Stimulated activated CD4-positive, alpha-beta T cell treated with anti-CD3 and anti-CD28 coated beads, TNF-alpha, amount 100 ng/mL, for 1 hour (primary cell): ENCODE results near the gene GALNT11.
"Not testable (repeated sequence)": the region's sequence is repeated elsewhere in the genome, so short reads cannot be mapped to it uniquely, and the experiment has no call there.

Experiments
- DNase-seq, 3 donors: peaks; one replicate each; pipeline ENCODE4 v3.0.0-alpha.2; 2020; ENCODE audit warnings: low read depth in 3 of 3, low spot score in 1 of 3

The GALNT11 gene

DNA sequence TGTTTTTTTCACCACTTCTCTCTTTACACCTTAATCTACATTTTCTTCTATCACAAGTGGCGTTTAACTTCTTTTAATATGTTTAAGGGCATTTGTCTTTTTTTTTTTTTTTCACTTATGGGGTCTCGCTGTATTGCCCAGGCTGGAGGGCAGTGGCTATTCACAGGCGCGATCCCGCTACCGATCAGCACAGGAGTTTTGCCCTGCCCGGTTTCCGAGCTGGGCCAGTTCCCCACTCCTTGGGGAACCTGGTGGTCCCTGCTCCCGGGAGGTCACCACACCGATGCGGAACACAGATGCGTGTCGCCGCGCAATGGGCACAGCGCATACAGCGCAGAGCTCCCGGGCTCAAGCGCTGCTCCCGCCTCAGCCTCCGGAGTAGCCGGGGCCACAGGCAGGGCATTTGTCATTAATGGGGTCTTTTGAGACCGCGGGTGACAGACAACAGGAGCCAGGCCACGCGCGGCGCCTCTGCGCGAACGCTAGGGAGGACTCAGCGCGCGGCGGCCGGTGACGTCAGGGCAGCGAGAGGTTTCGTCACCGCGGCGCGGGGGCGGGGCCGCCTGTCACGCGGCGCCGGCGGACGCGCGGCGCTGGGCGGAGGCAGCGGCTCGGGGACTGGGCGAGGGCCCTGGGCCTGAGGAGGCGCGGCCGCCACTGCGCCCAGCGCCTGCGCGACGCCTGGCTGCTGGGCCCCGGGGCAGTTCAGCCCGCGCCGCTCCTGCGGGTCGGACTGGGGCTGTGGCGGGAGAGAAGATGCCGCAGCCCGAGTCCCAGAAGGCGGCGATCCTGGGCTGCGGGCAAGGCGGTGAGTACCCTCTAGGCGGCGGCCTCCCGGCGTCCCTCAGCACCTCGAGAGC, at the start of gene GALNT11:
TSS of gene GALNT11 (plus strand) at position 598 of the 860 bp plus-strand sequence. CDS start 68,554 bp downstream, outside the sequence.
- peak; percentile 47 to 83 (median 65) for DNase-seq

DNA sequence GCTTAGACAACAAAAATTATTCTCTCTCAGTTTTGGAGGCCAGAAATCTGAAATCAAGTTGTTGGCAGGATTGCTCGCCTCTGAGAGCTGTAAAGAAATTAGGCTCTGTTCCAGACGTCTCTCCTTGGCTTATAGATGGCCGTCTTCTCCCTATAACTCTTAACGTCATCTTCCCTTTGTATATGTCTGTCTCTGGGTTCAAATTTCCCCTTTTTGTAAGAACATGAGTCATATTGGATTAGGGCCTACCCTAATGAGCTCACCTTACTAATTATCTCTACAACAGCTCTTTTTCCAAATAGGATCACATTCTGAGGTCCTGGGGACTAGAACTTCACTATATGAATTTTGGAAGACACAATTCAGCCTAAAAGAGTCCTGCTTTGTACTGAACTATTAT, 46.9 kb upstream of the GALNT11 start:
- no peak for DNase-seq

DNA sequence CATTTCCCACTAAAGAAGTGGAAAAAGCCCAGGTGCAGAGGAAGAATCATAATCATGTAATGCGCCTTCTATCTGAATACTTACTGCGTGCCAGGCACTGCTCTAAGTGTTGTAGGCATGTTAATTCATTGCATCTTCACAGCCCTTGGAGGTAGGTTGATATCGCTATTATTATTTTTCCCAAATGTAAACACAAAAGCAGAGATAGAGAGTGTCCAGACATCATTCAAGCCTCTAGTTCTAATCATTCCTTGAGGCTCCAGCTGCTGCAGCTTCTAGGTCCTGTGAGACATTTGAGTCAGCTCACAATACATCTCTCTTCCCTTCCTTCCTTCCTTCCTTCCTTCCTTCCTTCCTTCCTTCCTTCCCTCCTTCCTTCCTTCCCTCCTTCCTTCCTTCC, 44.3 kb upstream of the GALNT11 start:
- DNase-seq = no peak

DNA sequence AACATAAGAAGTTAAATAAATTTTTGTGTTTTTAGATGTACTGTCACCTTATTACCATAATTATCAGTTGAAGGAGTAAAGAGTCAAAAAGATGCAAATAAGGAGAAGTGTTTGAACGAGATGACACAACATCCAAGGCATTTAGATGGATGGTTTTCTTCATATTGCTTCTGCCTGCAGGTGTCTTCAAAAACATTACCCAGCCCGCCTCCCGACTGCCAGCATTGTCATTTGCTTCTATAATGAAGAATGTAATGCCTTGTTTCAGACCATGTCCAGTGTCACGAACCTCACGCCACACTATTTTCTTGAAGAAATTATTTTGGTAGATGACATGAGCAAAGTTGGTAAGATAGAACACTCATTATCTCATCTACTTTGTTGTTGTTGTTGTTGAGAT, 42.7 kb upstream of the GALNT11 start:
- DNase-seq = no peak

DNA sequence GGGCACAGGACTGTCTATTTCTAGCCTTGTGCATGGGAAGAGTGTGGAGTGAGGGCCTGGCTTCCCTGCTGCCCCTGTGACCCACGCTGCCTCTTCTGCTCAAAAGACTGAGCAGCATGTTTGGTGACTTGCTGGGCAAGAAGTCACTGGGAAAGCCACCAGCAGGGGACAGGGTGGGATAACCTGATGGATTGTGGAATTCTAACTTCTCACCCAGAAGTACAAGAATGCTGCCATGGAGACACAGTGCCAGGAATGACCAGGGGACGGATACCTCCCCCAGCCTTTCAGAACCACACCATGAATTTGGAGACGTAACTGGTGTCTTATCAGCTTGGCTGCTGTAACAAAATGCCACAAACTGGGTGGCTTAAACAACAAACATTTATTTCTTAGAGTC, 40.9 kb upstream of the GALNT11 start:
- no peak for DNase-seq

DNA sequence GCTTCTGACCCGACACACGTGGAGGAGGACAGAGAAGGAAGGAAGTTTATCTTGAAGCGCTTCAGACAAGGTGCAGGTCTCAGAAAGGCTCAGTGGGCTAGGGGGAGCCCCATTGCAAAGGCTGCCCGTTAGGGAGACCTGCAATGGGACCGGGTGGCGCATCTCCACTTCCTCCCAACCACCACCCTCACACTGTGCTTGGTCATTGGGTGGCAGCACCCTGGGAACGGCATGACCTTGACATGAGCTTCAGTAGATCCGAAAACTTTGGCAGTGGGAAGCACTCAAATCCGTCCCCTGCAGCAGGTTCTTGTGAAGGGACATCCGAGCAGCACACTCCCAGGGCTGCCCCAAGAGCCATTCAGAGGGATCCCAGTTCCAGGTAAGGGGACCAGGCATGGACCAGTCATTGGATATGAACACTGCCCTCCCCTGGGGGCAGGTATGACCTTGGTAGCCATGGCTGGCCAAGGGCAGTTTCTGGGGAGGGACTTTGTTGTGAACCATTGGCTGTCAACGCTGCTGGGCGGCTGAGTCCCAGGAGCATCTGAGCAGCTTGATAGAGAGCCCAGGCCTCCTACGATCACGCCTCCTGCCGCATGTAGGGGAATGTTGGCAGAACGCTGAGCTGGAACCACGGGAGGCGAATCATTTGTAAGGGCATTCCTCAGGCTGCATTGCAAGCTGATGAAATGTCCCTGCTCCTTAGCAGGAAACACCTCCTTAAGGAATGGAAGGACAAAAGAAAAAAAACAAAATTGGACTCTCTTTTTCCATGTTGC, 37.5 kb upstream of the GALNT11 start:
- no peak for DNase-seq

DNA sequence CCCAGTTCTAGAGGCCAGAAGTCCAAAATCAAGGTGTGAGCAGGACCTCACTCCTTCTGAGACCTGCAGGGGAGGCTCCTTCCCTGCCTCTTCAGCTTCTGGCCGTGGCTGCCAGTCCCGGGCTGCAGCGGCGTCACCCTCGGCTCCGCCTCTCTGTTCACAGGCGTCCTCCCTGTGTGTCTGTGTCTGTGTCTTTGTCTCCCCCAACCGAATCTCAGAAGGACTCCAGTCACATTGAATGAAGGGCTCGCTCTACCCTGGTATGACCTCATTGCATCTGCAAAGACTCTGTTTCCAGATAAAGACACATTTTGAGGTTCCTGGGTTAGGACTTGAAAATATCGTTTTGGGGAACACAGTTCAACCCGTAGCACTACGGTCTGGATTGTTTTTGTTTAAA, 33.1 kb upstream of the GALNT11 start:
- DNase-seq = peak in 2 of 3 donors; percentile 2 to 3

DNA sequence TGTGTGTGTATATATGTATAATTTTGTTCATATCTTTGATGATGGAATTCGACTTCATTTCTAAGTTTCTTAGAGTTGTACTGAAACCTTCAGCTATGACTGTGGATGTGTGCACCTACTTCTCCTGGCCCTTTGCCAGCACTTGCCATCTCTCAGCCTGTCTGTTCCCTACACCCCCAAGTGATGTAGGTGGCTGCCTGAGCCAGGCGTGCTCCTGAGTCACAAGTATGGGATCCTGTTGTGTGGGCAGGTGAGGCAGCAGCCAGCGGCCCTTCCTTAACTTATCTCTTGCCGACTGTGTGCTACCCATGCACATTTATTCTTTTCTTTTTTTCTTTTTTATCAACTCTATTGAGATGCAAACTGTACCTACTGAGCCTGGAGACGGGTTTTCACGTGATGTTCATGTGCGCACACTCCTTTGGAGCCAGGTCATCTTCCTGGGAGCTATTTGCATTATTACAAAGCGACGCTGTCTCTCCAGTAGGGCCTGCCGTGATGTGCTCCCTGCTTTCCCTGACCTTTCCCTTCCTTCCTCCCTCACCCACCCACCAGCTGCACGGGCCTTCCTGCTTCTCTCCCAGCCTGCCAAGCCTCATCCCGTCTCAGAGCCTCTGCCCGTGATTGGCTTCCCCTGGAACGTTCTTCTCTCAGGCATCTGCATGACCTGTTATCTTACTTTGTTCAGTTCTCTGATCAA, 31.3 kb upstream of the GALNT11 start:
- DNase-seq = peak in 1 of 3 donors; percentile 7

DNA sequence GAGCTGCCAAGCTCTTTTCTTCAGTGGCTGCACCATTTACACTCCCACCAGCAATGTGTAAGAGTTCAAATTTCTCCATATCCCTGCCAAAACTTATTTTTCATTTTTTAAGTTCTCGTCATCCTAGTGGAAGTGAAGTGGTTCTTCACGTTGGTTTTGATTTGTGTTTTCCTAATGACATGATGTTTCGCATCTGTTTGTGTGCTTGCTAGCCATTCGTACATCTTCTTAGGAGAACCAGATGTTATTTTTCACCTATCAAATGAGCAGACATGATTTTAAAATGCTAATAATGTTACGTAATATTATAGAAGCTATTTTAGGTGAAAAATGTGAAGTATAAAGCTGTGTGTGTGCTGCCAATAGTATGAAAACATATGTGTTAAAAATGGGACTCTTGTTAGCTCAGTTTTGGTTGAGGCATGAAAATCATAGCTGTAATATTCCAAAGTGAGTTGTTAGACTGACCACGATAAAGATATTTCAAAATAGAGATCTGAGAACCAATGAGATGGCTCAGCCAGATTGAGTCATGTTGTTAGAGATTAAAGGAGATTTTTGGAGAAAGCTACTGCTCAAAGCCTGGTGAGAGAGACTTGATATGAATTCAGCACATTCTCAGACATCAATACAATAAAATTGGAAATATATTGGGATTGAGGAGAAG, 25.9 kb upstream of the GALNT11 start:
- DNase-seq = no peak

DNA sequence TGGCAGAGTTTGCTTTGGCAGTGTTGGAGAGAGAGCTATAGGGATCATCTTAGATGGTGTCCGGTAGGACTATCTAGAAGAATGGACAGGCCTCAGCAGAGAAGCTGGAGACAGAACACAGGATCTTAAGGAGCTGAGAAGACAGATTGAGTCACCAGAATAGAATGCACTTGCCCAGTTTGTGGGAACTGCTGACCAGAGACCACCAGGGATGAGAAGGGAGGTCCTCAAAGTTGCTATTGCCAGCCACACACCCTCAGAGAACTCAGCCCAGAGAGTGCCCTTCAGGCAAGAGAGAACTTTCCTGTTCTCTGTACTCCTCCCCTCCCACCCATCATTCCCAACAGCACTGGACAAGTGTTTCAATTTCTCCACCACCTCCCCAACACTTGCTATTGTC, 25.3 kb upstream of the GALNT11 start:
- no peak for DNase-seq

DNA sequence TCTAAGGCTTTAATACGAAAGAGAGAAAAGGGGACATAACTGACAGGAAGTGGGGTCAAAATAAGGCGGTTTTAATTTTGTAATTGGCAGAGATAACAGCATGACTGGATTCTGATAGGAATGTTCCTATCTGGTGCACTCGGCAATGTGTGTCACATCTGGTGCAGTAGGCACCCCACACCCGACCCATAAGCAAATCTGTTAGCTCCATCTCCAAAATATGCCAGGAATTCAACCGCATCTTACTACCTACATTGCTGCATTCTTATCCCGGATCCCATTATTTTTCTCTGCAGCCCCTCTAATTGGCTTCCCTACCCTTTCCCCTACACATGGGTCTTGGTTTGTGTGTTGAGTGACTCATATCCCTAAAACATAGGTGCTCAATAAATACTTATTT, 19.1 kb upstream of the GALNT11 start:
- no peak for DNase-seq

DNA sequence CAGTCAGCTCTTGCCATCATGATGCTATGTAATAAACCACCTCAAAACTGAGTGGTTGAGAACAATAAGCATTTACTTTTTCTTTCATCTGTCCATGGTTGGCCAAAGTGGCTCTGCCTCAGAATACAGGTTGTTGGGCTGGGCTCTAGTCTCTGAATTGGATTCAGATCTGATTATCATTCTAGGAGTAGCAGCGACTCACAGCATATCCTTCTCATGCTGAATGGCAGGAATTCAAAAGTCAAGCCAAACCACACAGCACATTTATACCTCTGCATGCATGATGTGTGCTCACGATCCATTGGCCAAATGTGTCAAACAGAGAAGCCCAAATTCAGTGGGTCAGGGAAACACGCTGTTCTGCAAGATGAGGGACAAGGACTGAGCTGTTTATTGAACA, 13.6 kb upstream of the GALNT11 start:
- no peak for DNase-seq

DNA sequence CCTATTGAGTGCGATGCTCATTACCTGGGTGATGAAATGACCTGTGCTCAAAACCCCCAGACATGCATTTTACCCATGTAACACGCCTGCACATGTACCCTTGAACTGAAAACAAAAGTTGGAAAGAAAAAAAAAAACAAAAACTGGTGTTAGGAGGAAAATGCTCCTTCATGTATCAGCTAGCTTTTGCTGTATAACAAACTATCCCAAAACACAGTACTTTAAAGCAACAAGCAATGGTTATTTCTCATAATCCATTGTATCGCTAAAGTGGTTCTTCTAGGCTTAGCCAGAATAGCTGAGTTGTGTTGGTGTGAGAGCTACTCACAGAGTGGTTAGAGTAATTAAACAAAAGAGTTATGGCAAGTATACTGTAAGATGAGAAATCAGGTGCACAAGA, 12.2 kb upstream of the GALNT11 start:
- no peak for DNase-seq

DNA sequence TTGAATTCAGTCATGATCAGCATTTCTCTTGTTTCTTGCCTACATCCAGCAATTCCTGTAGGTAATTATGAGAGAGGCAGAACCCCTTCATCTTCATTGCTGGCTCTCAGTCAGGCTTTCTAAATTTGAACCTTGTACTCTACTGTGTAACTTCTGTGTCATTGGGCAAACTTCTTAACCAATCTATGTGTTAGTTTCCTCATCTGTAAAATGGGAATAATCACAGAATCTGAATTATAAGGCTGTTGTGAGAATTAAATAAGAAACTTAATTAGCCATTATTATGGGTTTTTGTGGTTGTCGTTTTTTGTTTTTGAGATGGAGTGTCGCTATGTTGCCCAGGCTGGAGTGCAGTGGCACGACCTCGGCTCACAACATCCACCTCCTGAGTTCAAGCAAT, 11.5 kb upstream of the GALNT11 start:
- no peak for DNase-seq

DNA sequence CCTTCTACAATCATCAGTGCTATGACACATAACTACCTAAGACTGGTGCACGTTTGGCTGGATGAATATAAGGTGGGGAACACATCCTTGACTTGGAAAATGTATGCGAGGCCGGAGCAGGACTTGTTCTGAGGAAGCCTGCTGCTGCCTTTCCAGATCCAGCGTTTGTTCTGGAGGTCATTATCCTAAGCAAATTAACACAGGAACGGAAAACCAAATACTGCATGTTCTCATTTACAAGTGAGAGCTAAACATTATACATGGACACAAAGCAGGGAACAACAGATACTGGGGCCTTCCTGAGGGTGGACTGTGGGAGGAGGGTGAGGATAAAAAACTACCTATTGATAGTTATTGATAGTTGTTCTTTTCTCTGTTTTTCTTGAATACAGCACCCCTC, 10.8 kb upstream of the GALNT11 start:
- DNase-seq = no peak

DNA sequence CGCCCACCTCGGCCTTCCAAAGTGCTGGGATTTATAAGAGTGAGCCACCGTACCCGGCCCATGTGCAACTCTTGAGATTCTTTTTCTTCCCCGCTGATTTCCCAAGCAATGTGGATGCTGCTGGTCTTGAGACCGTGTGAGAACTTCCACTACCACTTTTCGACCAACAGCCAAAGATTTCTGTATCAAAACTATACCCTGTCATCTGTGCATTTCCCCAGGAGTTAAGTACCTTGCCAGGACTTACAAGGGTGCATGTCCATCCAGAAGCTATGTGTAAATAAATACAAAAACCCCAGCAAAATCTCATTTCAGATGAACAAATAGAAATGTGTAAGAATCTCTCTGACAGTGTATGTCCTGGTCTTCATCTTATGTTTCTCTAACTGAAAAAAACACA, 9.9 kb upstream of the GALNT11 start:
- no peak for DNase-seq

DNA sequence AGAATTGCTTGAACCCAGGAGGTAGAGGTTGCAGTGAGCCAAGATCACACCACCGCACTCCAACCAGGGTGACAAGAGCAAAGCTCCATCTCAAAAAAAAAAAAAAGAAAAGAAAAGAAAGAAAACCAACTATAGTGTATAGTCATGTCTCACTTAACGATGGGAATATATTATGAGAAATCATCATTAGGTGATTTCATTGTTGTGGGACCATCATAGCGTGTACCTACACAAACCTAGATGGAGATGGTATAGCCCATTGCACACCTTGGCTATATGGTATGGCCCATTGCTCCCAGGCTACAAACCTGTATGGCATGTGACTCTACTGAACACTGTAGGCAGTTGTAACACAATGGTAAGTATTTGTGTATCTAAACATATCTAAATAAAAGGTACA, 8.5 kb upstream of the GALNT11 start:
- no peak for DNase-seq

DNA sequence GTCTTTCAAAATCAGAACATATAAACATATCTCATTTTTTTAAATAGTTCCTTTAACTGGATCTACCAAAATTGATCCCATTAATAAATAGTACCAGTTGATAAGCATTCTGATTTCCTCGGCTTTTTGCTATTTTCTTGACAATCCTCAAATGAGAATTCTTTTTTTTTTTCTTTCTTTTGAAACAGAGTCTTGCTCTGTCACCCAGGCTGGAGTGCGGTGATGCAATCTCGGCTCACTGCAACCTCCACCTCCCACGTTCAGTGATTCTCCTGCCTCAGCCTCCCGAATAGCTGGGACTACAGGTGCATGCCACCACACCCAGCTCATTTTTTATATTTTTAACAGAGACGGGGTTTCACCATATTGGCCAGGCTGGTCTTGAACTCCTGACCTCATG, 7.8 kb upstream of the GALNT11 start:
- not testable (repeated sequence) for DNase-seq

DNA sequence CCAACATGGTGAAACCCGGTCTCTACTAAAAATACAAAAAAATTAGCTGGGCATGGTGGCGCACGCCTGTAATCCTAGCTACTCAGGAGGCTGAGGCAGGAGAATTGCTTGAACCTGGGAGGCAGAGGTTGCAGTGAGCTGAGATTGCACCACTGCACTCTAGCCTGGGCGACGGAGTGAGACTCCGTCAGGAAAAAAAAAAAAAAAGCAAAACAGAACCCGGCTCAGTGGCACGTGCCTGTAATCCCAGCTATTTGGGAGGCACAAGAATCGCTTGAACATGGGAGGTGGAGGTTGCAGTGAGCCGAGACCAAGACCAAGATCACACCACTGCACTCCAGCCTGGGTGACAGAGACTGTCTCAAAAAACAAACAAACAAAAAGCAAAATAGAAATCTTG, 3.7 kb upstream of the GALNT11 start:
- DNase-seq = not testable (repeated sequence)

DNA sequence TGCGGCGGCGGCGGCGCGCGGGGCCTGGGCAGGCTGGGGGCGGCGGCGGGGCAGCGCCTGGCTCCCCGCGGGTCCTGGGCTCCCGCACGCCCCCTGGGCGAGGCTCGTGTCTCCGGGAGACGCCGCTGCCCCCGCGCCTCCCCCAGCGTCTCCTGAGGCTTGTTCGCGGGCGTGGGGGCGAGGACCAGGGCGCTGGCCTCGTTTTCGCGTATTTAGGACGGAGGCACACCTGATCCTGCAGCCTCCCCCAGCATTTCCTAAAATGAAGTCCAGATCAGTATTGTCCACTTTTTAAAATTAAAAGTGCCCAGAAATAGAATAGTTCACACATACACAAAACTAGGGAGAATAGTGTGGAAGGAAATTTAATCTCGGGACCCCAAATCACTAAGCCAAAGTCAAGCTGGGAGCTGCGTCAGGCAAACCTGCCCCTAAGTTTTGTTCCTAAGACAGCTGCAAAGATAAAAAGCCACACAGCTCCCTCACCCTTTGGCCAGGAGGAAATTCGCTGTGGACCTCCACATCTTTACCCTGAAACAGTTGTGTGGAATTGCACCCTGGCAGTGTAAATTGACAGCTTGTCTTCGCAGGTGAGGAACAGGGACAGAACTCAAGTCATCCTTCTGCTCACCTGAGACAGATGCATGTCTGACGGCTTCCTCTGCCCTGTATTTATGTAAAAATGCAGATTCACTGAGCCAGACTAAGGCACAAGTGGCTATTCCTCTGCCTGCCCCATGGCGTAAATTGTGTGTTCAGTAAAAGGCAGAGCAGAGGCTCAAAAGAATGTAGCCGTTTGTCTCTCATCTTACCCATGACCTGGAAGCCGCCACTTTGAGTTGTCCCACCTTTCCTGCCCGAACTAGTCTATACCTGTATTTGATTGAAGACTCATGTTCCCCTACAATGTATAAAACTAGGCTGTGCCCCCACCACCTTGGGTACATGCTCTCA, 740 bp downstream of the GALNT11 start:
- DNase-seq = no peak
